ENCODE measurements around the gene MRPS18C. TPM values are rescaled to one million over a fixed set of nuclear protein-coding genes. Genes with fewer than 3 reads are reported as not detected.

MRPS18C gene
- total RNA-seq: 12.2 and 19.8 TPM in 2 replicates

DNA sequence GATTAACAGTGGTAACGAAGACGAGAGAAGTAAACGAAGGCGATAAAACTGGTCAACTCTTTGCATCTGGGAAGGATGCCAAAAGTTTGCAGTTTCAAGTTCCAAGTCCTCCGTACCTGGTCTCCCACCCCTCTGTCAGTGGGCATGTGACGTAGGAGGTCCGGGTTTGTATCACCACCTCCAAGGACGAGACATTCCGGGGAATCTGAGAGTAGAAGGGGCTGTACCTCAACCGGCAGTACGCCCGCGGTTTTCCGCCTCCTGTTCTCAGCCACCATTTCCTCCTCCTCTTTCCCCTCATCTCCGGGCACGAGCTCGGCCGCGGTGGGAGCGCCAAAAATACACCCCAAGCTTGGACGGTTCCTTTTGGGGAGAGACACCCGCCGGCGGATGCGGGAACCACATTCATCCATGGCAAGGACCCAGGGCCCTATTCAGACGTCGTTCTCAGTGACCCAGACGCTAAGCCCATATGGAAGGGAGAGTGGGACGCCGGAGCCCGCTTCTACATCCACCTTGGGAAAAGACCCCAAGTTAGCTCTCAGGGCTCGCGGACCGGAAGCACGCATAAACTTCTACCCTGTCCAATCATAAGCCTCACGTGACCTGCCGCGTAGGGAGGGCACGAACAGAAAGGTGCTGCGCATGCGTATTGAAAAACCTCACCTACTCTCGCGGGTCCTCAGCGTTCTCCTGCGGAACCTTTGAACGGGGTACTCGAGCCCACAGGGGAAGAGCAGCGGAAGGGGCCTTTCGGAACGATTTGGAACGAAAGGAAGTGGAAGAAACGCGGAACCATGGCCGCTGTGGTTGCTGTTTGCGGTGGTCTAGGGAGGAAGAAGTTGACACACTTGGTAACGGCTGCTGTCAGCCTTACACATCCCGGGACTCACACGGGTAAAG is at the start of gene MRPS18C, which contains the start of gene HELQ:
Gene MRPS18C, plus strand, starts transcription at position 778 of the 903 bp plus-strand sequence. Its CDS starts 20 bp downstream, at position 798.
Gene HELQ, minus strand, starts transcription at position 543 of the 903 bp plus-strand sequence. Its CDS starts 130 bp downstream, at position 413.

GRCh38 chr4:83484500-83485461 is 28.9 kb downstream of the MRPS18C start, which contains the start of gene ABRAXAS1:
Gene ABRAXAS1 (minus strand): TSS chr4:83485100. CDS start chr4:83485072, 28 bp downstream.

Other genes starting within 250 kb of the MRPS18C start
- gene COQ2, start 171.3 kb upstream of the MRPS18C start, total RNA-seq: 13.0 and 17.1 TPM in 2 replicates
- gene HPSE, start 121.2 kb upstream of the MRPS18C start, total RNA-seq: 4.2 and 11.0 TPM in 2 replicates
- 13.0 and 18.1 TPM in 2 replicates for gene HELQ, start 235 bp upstream of the MRPS18C start, total RNA-seq
- 9.9 and 19.2 TPM in 2 replicates for gene ABRAXAS1, start 29.0 kb downstream of the MRPS18C start, total RNA-seq
- gene GPAT3, start 80.0 kb downstream of the MRPS18C start, total RNA-seq: 1.7 and 2.4 TPM in 2 replicates

Measured in placental epithelial cell (primary cell).